Loucy (cell line): ENCODE measurements around the gene TGM2.

ENCODE experiments used
- H2AFZ ChIP-seq: fragments of 200-600 bp; sonication (generic); 2 replicates; pipeline ENCODE4 v1.6.0; 2016; ENCODE audit warnings: antibody characterized with exemption, mild to moderate bottlenecking, low read length, moderate library complexity
- H3F3A ChIP-seq: fragments of 200-600 bp; 2 replicates; pipeline ENCODE4 v1.6.0; 2016; ENCODE audit warnings: antibody characterized with exemption, low read depth, mild to moderate bottlenecking
- H3K27me3 ChIP-seq: fragments of 200-600 bp; sonication (generic); 2 replicates; pipeline ENCODE4 v1.6.1; 2014; ENCODE audit warnings: low read length, mild to moderate bottlenecking; ENCODE audit not compliant: insufficient read depth, poor library complexity, severe bottlenecking
- H3K36me3 ChIP-seq: fragments of 200-600 bp; sonication (generic); 2 replicates; pipeline ENCODE4 v1.6.1; 2016; ENCODE audit warnings: low read length; ENCODE audit not compliant: insufficient read depth
- H3K4me1 ChIP-seq: fragments of 200-600 bp; sonication (generic); 2 replicates; pipeline ENCODE4 v1.5.1; 2014; ENCODE audit warnings: low read length, mild to moderate bottlenecking; ENCODE audit not compliant: insufficient read depth, poor library complexity, severe bottlenecking
- H3K4me2 ChIP-seq: fragments of 200-600 bp; sonication (generic); 2 replicates; pipeline ENCODE4 v1.6.0; 2014; ENCODE audit warnings: antibody characterized with exemption, low read length, low read depth, mild to moderate bottlenecking; ENCODE audit not compliant: poor library complexity, severe bottlenecking
- H3K4me3 ChIP-seq: fragments of 200-600 bp; sonication (generic); 2 replicates; pipeline ENCODE4 v1.5.1; 2014; ENCODE audit warnings: low read length, mild to moderate bottlenecking, mixed read lengths; ENCODE audit not compliant: poor library complexity, severe bottlenecking
- H3K79me2 ChIP-seq: fragments of 200-600 bp; sonication (generic); 2 replicates; pipeline ENCODE4 v1.6.1; 2014; ENCODE audit warnings: low read length; ENCODE audit not compliant: insufficient read depth
- H3K9ac ChIP-seq: fragments of 200-600 bp; sonication (generic); 2 replicates; pipeline ENCODE4 v1.6.0; 2014; ENCODE audit warnings: mild to moderate bottlenecking, low read depth, low read length, moderate library complexity; ENCODE audit not compliant: poor library complexity, severe bottlenecking
- H3K9me2 ChIP-seq: fragments of 200-600 bp; sonication (generic); replicated peaks from 2 replicates; pipeline ENCODE4 v1.6.1; 2016; ENCODE audit warnings: low read depth, low read length, mixed read lengths
- H3K9me3 ChIP-seq: fragments of 200-600 bp; sonication (generic); 2 replicates; pipeline ENCODE4 v1.6.1; 2014; ENCODE audit warnings: mild to moderate bottlenecking, antibody characterized with exemption, low read length, low read depth; ENCODE audit not compliant: insufficient read depth
- H4K20me1 ChIP-seq: fragments of 200-600 bp; sonication (generic); 2 replicates; pipeline ENCODE4 v1.6.0; 2014; ENCODE audit warnings: antibody characterized with exemption, low read length, mild to moderate bottlenecking; ENCODE audit not compliant: insufficient read depth, poor library complexity, severe bottlenecking
- EZH2phosphoT487 ChIP-seq: fragments of 200-600 bp; IDR thresholded peaks from 2 replicates; pipeline ENCODE4 v1.6.1; 2018; ENCODE audit warnings: antibody characterized with exemption, mild to moderate bottlenecking, moderate library complexity, borderline replicate concordance
- TF ChIP-seq, protein P1 (sequence below): fragments of 200-600 bp; sonication (generic); conservative IDR thresholded peaks from 2 replicates; pipeline ENCODE4 v1.5.1; 2014; ENCODE audit warnings: mild to moderate bottlenecking, antibody characterized with exemption, low read length

The TGM2 gene

DNA sequence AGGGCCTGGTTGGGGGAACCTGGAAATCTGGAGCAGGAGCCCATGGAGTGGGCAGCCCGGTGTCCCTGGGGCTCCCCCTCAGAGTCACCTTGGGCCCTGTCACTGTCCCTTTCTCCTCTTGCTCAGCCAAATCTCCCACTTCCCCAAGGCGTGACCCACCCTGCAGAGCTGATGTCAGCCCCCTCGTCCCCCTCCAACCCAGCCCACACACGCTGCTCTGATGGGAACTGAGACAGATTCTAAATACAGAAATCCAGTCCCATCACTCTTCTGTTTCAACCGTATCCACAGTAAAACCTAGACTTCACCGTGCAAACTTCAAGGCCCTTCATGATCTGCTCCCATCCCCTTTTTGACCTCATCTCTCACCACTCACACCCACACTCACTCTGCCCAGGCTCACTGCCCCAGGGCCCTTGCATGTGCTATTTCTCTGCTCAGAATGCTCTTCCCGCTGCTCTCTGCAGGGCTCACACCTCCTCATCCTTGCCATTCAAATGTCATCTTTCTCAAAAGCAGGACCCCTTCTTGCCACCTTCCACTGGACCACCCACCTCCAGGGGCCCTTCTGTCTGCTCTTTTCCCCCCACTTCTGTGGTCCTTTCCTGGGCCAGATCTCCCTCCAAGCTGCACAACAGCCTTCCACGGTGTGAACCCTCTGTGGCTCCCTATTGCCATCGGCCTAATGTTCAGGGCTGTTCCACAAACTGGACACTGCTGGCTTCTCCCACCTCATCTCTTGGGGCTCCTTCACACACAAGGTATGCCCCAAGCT lies 16.6 kb downstream of the TGM2 start:
- Histone ChIP-seq H3K4me3 (no peak overlapping the region), H3K4me2 (no peak overlapping the region), H3K9me3 (no peaks in the 10 kb centered on the region), H3K4me1 (peaks cover 15% of the 10 kb centered on the region), H3K79me2 (no peaks in the 10 kb centered on the region), H3K27me3 (no peaks in the 10 kb centered on the region), H3K9ac (no peak overlapping the region), H4K20me1 (no peaks in the 10 kb centered on the region), H3K9me2 (no peaks in the 10 kb centered on the region), H3K36me3 (no peaks in the 10 kb centered on the region), H2AFZ (no peak overlapping the region), H3F3A (no peaks in the 10 kb centered on the region)
- TF ChIP-seq, protein P1, sequence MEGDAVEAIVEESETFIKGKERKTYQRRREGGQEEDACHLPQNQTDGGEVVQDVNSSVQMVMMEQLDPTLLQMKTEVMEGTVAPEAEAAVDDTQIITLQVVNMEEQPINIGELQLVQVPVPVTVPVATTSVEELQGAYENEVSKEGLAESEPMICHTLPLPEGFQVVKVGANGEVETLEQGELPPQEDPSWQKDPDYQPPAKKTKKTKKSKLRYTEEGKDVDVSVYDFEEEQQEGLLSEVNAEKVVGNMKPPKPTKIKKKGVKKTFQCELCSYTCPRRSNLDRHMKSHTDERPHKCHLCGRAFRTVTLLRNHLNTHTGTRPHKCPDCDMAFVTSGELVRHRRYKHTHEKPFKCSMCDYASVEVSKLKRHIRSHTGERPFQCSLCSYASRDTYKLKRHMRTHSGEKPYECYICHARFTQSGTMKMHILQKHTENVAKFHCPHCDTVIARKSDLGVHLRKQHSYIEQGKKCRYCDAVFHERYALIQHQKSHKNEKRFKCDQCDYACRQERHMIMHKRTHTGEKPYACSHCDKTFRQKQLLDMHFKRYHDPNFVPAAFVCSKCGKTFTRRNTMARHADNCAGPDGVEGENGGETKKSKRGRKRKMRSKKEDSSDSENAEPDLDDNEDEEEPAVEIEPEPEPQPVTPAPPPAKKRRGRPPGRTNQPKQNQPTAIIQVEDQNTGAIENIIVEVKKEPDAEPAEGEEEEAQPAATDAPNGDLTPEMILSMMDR: no peak
- no peak for TF ChIP-seq EZH2phosphoT487

DNA sequence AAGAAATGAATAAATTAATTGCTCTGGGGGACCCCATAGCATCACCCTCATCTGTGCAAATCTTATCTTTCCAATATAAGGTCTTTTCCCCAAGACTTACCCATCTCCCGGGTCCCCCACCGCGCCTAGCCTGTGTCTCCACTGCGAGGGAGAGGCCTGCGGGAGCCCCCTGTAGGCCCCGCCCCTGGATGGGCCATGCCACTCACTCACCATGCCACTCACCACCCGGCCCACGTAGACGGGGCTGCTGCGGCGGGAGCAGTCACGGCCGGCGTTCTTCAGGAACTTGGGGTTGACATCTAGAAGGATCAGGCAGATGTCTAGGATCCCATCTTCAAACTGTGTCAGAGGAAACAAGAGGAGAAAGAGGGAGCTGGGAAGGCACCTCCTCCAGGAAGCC lies 17.3 kb downstream of the TGM2 start:
- no peaks in the 10 kb centered on the region for H4K20me1 ChIP-seq
- no peak overlapping the region for H3K4me3 ChIP-seq
- H3K36me3 ChIP-seq: no peaks in the 10 kb centered on the region
- H3K4me1 ChIP-seq: peaks cover 21% of the 10 kb centered on the region
- TF ChIP-seq EZH2phosphoT487: no peak
- TF ChIP-seq, protein P1: no peak
- H3K9me2 ChIP-seq: no peaks in the 10 kb centered on the region
- H3K4me2 ChIP-seq: no peak overlapping the region
- H3K27me3 ChIP-seq: no peaks in the 10 kb centered on the region
- no peaks in the 10 kb centered on the region for H3F3A ChIP-seq
- no peaks in the 10 kb centered on the region for H3K79me2 ChIP-seq
- no peak overlapping the region for H2AFZ ChIP-seq
- H3K9me3 ChIP-seq: no peaks in the 10 kb centered on the region
- no peak overlapping the region for H3K9ac ChIP-seq

DNA sequence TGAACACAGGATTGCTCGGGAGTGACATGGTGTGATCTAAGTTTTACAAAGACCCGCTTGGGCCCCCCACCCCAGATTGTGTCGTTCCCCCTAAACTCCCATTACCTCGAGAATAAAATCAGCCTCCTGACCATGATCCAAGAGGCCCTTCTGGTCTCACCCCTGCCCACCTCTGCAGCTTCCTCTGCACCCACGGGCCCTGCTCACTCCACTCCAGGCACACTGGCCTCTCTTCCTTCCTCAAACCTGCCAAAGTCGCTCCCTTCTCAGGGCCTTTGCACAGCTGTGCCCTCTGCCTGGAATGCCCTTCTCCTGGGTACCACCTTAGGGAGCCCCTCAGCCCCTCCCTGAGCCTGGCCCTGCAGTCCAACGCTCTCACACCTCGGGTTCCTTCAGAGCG lies 17.9 kb downstream of the TGM2 start:
- no peaks in the 10 kb centered on the region for H3K36me3 ChIP-seq
- no peak overlapping the region for H3K4me2 ChIP-seq

More for the DNA sequence above, 17.9 kb downstream of the TGM2 start:
- Histone ChIP-seq H3K27me3 (no peaks in the 10 kb centered on the region), H3K4me1 (peaks cover 21% of the 10 kb centered on the region), H3K9me2 (no peaks in the 10 kb centered on the region), H3K4me3 (no peak overlapping the region), H3K9ac (no peak overlapping the region), H4K20me1 (no peaks in the 10 kb centered on the region), H3F3A (no peaks in the 10 kb centered on the region), H2AFZ (no peak overlapping the region), H3K79me2 (no peaks in the 10 kb centered on the region), H3K9me3 (no peaks in the 10 kb centered on the region)
- TF ChIP-seq EZH2phosphoT487: no peak
- TF ChIP-seq, protein P1: no peak
